HG02623 (cell line): ENCODE results near the gene P2RY6.
"Not testable (repeated sequence)": the region's sequence is repeated elsewhere in the genome, so short reads cannot be mapped to it uniquely, and the experiment has no call there.

Source experiments
- ATAC-seq: cut with Tn5 transposase; IDR thresholded peaks from one replicate; pipeline ENCODE4 v1.9.1; 2021; ENCODE audit warnings: moderate library complexity; ENCODE audit not compliant: unreplicated experiment

Gene P2RY6

DNA sequence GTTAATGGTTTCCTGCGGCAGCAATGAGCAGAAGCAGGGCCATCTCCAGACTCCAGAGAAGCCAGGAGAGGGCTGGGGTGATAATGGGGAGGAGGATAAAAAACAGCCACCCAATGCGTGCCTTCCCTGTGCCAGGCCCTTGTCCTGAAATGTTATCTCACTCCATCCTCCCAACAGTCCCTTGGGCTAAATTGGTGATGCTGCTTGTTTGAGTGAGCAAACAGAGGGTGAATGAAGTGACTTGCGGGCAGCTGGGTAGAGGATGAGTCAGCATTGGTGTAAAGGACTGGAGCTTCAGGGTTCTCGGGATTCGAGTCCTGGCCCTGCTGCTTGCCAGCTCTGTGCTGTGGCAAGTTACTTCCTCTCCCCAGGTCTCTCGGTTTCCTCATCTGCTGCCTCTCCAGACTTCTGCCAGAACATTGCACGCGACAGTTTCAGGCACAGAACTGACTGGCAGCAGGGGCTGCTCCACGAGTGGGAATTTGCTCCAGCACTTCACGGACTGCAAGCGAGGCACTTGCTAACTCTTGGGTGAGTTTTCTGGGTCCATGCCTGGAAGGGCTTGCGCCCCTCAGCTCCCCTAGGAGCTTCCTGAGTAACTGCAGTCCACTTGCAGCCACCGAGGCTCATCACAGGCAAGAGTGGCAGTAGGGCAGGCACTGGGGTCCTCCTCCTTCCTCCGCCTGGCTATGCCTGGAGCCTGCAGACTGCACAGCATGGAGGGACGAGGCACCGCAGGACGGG, at the start of gene P2RY6:
P2RY6 (plus strand) TSS at position 403 of the 744 bp plus-strand sequence. CDS start 24,181 bp downstream, outside the sequence.
- ATAC-seq: no peak

DNA sequence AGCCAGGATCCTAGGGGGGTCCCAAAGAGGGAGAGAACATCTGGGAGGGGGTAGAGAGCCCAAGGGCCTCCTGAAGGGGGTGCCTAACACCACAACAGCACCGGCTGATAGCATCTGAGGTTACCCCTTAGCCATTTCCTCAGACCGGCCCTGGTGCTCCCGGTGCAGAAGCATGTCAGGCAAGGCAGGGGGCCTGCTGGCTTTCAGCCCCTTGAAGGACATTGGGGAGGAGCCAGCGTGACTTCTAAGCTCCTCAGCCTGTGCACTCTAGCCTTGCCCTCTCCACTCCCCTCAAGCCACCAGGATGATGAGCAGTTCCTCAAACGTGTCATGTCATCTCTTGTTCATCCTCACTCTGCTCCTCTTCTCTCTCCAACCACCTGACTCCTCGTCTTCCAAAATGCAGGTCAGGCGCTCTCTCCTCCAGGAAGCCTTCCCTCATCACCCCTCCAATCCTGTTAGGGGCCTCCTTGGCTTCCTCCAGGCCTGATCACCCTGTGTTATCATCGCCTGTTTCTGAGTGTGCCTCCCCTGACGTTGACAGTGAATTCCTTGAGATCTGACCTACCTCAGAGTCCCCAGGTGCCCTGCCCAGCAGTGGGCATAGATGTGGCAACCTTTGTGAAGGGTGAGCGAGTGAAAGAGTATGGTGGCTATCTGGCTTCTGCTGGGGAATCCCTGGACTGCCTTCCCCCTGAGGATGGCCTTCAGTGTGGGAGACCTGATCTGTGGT, 48.0 kb upstream of the P2RY6 start:
- no peak for ATAC-seq

DNA sequence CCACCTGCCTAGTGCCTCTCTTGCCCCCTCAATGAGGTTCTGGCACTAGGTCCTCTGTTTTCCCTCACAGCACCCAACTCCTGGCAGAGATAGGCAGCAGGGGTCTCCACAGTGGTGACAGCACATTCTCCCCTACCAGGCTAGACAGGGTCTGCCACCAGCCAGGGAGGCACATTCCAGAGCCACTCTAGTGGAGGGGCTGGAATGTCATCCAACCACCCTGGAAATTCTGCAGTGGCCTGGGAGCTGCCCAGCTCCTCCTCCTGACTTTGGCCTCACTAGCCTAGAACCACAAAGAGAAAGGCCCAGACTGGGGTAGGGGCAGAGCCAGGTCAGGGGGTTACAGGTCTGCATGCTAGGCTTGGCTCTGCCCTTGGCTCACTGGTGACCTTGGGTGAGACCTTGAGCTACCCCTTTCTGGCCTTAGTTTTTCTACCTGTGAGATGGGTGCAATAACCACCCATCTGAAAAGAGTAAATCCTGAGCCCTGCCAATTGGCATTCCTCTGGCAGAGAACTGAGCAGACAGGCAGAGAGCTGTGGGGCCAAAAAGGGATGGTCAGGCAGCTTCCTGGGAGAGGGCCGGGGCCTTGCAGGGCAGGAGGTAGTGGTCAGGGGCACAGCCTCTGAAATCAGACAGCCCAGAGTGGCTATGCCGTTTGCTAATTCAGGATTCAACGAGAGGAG, 47.0 kb upstream of the P2RY6 start:
- no peak for ATAC-seq

GRCh38 chr11:73225851-73226250, 46.3 kb upstream of the P2RY6 start:
- no peak for ATAC-seq

DNA sequence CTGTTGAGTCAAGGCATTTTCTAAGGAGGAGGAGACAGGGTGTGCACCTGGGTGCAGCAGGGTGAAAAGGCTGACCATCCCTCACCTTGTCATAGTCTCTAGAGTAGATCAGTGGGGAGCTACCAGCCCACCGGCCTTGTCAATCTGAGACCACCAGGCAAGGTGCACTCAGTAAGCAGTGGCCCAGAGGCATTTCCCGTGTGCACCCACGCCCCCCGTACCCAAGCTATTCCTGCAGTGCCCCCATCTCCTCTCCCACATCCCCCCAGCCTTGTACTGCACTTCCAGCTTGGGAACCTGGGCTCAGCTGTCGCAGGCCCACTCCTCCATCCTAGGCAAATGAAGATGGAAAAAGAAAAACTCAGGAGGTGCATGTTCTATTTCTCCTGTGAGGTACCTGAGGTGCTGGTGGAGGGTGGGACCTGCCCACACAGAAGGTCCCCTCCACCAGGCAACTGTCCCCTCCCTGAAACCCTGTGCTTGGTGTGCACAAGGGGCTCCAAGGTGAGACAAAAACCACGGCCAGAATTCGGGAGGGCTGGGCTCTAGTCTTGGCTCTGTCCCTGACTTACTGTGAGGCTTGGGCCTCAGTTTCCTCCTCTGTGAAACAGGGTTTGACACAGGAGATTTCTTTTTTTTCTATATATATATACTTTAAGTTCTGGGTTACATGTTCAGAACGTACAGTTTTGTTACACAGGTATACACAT, 45.7 kb upstream of the P2RY6 start:
- ATAC-seq: no peak

GRCh38 chr11:73227571-73228211, 44.4 kb upstream of the P2RY6 start:
- ATAC-seq: no peak

DNA sequence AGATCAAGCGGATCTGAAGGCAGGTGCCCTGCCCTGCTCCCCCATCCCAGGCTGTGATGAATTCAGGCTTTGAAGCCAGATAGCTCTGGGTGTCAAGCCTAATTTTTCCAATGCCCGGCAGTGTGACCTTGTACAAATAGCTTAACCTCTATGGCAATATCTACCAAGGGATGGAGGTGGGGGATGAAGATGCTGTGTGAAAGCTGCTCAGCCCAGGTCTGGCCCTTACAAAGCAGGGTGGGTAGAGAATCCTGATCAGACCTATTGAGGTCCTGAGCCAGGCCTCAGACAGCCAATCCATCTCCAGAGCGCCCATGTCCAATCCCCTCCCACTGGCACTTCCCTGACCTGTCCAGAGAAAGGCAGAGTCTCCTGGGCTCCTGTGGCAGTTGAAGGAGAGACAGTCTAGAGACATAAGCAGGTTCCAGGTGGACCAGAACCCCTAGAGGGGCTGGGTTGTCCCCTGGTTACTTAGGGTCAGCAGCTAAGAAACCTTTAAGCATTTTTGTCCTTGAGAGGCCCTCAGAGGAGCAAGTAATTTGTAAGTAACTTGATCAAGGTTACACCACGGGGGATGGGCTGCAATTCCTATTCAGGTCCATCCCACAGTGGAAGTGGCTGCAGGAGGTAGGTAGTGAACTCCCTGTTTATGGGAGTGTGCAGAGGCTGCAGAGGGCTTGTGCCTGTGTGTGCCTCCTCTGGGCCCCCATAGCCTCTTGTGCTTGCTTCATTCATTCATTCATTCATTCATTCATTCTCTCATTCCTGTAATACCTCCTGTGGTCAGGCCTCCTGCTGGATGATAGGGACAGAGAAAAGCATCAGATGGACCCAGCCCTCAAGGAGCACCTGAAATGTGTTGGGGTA, 43.6 kb upstream of the P2RY6 start:
- no peak for ATAC-seq

GRCh38 chr11:73229321-73229895, 42.7 kb upstream of the P2RY6 start:
- ATAC-seq: no peak

GRCh38 chr11:73229896-73230875, 42.0 kb upstream of the P2RY6 start:
- ATAC-seq: no peak

DNA sequence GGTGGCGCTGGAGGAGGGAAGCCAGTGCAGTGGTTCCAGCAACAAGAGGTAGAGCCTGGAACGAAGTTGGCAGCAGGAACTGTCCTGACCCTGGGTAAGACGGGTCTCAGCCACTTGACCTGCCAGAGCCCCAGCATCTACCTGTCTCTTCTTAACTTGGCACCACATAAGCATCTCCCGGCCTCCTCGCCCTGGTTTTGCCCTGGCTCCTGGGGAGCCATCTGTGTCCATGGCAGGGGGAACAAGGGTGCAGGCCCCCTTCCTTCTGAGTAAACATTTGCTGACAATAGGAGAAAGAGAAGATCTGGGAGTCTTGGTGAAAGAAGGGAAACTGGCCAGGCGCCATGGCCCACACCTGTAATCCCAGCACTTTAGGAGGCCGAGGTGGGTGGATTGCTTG, 41.2 kb upstream of the P2RY6 start:
- no peak for ATAC-seq

GRCh38 chr11:73232487-73232886, 39.7 kb upstream of the P2RY6 start:
- ATAC-seq: not testable (repeated sequence)

- ATAC-seq: no peak
Observed at GRCh38 chr11:73233211-73233610, 38.9 kb upstream of the P2RY6 start.

DNA sequence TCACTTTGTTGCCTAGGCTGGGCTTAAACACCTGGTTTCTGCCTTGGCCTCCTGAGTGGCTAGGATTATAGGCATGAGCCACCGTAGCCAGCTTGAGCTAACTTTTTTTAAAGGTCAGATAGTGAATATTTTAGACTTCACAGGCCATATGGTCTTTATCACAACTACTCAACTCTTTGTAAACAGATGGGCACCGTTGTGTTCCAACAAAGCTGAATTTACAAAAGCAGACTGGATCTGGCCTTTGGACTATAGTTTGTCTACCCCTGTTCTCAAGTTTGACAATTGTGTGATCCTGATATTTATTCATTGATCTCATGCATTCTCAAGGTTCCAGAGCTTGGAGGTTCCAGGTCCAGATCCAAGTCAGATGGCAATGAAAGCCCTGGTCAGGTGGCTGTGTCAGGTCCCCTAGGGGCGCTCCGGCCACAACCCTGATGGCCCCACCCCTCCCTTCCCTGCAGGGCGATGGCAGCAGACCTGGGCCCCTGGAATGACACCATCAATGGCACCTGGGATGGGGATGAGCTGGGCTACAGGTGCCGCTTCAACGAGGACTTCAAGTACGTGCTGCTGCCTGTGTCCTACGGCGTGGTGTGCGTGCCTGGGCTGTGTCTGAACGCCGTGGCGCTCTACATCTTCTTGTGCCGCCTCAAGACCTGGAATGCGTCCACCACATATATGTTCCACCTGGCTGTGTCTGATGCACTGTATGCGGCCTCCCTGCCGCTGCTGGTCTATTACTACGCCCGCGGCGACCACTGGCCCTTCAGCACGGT, 38.3 kb upstream of the P2RY6 start:
- no peak for ATAC-seq

DNA sequence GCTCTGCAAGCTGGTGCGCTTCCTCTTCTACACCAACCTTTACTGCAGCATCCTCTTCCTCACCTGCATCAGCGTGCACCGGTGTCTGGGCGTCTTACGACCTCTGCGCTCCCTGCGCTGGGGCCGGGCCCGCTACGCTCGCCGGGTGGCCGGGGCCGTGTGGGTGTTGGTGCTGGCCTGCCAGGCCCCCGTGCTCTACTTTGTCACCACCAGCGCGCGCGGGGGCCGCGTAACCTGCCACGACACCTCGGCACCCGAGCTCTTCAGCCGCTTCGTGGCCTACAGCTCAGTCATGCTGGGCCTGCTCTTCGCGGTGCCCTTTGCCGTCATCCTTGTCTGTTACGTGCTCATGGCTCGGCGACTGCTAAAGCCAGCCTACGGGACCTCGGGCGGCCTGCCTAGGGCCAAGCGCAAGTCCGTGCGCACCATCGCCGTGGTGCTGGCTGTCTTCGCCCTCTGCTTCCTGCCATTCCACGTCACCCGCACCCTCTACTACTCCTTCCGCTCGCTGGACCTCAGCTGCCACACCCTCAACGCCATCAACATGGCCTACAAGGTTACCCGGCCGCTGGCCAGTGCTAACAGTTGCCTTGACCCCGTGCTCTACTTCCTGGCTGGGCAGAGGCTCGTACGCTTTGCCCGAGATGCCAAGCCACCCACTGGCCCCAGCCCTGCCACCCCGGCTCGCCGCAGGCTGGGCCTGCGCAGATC, 37.5 kb upstream of the P2RY6 start:
- no peak for ATAC-seq

DNA sequence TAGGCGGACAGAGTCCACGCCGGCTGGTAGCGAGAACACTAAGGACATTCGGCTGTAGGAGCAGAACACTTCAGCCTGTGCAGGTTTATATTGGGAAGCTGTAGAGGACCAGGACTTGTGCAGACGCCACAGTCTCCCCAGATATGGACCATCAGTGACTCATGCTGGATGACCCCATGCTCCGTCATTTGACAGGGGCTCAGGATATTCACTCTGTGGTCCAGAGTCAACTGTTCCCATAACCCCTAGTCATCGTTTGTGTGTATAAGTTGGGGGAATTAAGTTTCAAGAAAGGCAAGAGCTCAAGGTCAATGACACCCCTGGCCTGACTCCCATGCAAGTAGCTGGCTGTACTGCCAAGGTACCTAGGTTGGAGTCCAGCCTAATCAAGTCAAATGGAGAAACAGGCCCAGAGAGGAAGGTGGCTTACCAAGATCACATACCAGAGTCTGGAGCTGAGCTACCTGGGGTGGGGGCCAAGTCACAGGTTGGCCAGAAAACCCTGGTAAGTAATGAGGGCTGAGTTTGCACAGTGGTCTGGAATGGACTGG, 36.8 kb upstream of the P2RY6 start:
- ATAC-seq: no peak

GRCh38 chr11:73236205-73236765, 35.9 kb upstream of the P2RY6 start:
- ATAC-seq: no peak
